OCI-LY3 (cell line): Measurements from ENCODE around the gene GDPD2.
A peak's percentile ranks its signal among the peaks of the same experiment; 100 is the strongest.

Source experiments
- H2AFZ ChIP-seq: fragments of 200-600, 300-600 bp; shearing (Covaris generic); 2 replicates; pipeline ENCODE4 v1.6.0; 2014; ENCODE audit warnings: antibody characterized with exemption, low read depth, low read length
- H3K27ac ChIP-seq: fragments of 200-600, 300-600 bp; sonication (generic); 2 replicates; pipeline ENCODE4 v1.5.1; 2014; ENCODE audit warnings: mild to moderate bottlenecking, low read length, moderate library complexity, mixed read lengths
- H3K27me3 ChIP-seq: fragments of 200-600, 300-600 bp; sonication (generic); 2 replicates; pipeline ENCODE4 v1.6.1; 2014; ENCODE audit warnings: low read depth, low read length, mixed read lengths
- H3K36me3 ChIP-seq: fragments of 200-600, 300-600 bp; sonication (generic); replicated peaks from 2 replicates; pipeline ENCODE3; 2014; ENCODE audit warnings: low read depth, low read length, mixed read lengths
- H3K4me1 ChIP-seq: fragments of 300-600, 200-600 bp; sonication (generic); 2 replicates; pipeline ENCODE4 v1.6.1; 2014; ENCODE audit warnings: low read length, mixed read lengths
- H3K4me2 ChIP-seq: fragments of 200-600, 300-600 bp; sonication (generic); 2 replicates; pipeline ENCODE4 v1.6.1; 2014; ENCODE audit warnings: low read length, mixed read lengths
- H3K4me3 ChIP-seq: fragments of 300-600, 200-600 bp; sonication (generic); 2 replicates; pipeline ENCODE4 v1.5.1; 2014; ENCODE audit warnings: antibody characterized with exemption, mild to moderate bottlenecking, low read length, moderate library complexity
- H3K79me2 ChIP-seq: fragments of 300-600, 200-600 bp; shearing (Covaris generic); 2 replicates; pipeline ENCODE4 v1.6.1; 2014; ENCODE audit warnings: mild to moderate bottlenecking, low read length, mixed read lengths
- H3K9ac ChIP-seq: fragments of 300-600, 200-600 bp; shearing (Covaris generic); 2 replicates; pipeline ENCODE4 v1.6.0; 2014; ENCODE audit warnings: mild to moderate bottlenecking, low read length, moderate library complexity
- H3K9me3 ChIP-seq: fragments of 200-600, 300-600 bp; shearing (Covaris generic); 2 replicates; pipeline ENCODE4 v1.6.1; 2014; ENCODE audit warnings: low read length, mixed read lengths; ENCODE audit not compliant: insufficient read depth
- H4K20me1 ChIP-seq: fragments of 200-600, 300-600 bp; sonication (generic); 2 replicates; pipeline ENCODE4 v1.6.1; 2016; ENCODE audit warnings: low read length, mixed read lengths; ENCODE audit not compliant: insufficient read depth
- EZH2phosphoT487 ChIP-seq: fragments of 200-600 bp; shearing (Covaris generic); IDR thresholded peaks from 2 replicates; pipeline ENCODE4 v1.6.1; 2018; ENCODE audit warnings: antibody characterized with exemption, mixed run types, low read depth
- TF ChIP-seq, protein P1 (sequence below): fragments of 200-600, 300-600 bp; sonication (generic); IDR thresholded peaks from 2 replicates; pipeline ENCODE4 v1.5.1; 2014; ENCODE audit warnings: antibody characterized with exemption, low read length, low read depth

The GDPD2 gene

DNA sequence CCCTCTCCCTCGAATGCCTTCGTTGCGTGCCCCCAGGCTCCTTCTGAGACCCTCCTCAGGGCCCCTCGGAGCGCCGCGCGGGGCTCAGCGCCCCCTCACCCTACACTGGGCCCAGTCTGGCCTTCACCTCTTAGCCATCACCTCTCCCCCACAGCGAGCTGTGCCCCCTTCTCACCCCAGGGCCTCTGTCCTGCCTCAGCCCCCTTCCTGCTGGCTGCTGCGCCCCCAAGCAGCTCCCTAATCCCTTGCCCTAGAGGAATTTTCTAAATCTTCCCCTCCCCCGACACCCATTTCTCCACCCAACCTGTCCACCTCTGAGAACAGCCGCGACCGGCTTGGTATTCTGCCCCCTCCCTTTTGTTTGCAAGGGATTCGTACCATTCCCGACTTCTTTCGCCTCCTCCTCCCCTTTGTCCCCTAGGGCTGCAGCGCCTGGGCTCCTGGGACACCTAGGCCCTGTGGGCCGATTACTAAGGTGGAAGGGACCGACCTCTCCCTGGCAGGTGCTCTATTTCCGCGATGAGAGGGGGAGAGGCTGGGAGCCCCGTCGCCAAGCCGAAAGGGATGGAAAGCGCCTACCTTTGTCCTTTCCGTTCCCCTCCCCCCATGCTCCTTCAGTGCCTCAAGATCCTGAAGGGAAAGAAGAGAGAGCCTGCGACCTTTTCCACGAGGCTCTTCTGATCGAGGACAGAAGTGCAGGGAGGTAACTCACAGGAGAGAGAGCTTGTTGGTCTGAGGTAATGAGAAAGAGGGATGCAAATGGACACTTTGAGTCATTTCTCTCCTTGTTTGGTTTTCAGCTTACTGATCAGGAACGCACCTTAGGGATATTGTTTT, 32.5 kb downstream of the GDPD2 start:
- H3K27ac ChIP-seq: peak overlapping the region; percentile 65

DNA sequence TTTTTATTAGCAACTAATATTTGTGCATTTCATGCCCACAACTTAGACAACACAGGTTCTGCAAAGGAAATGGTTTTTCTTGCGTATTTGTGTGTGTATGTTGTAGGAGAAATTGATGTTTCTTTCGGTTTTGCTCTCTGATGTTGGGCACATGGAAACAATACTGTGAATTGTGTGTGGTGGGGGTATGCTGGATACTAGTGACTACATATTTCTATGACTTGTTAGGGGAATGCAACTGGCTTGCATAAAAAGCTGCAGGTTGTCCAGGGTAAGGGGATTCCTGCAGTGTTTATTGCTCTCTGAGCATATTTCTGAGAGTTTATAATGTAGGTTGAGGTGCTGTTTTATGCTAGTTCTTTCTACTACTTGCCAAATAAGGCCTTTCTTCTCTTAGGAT, 33.1 kb downstream of the GDPD2 start:
- peaks cover 33% of the 10 kb centered on the region for H3K4me1 ChIP-seq
- peaks cover 5% of the 10 kb centered on the region for H3K36me3 ChIP-seq
- peak overlapping the region; percentile 87 for H3K4me3 ChIP-seq
- peak overlapping the region; percentile 99 for H3K4me2 ChIP-seq
- no peaks in the 10 kb centered on the region for H3K9me3 ChIP-seq
- H3K79me2 ChIP-seq: no peaks in the 10 kb centered on the region
- no peak overlapping the region for H2AFZ ChIP-seq
- no peaks in the 10 kb centered on the region for H3K27me3 ChIP-seq
- H4K20me1 ChIP-seq: peaks cover 9% of the 10 kb centered on the region; the same call in 1 of the 2 replicates
- peak overlapping the region; percentile 94; the same call in 1 of the 2 replicates for H3K9ac ChIP-seq
- no peak overlapping the region for H3K27ac ChIP-seq
- no peak for TF ChIP-seq EZH2phosphoT487
- TF ChIP-seq, protein P1, sequence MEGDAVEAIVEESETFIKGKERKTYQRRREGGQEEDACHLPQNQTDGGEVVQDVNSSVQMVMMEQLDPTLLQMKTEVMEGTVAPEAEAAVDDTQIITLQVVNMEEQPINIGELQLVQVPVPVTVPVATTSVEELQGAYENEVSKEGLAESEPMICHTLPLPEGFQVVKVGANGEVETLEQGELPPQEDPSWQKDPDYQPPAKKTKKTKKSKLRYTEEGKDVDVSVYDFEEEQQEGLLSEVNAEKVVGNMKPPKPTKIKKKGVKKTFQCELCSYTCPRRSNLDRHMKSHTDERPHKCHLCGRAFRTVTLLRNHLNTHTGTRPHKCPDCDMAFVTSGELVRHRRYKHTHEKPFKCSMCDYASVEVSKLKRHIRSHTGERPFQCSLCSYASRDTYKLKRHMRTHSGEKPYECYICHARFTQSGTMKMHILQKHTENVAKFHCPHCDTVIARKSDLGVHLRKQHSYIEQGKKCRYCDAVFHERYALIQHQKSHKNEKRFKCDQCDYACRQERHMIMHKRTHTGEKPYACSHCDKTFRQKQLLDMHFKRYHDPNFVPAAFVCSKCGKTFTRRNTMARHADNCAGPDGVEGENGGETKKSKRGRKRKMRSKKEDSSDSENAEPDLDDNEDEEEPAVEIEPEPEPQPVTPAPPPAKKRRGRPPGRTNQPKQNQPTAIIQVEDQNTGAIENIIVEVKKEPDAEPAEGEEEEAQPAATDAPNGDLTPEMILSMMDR: no peak

More for the DNA sequence above, 32.5 kb downstream of the GDPD2 start:
- H3K36me3 ChIP-seq: peaks cover 5% of the 10 kb centered on the region
- H2AFZ ChIP-seq: peak overlapping the region; percentile 49; the same call in 1 of the 2 replicates
- H3K79me2 ChIP-seq: no peaks in the 10 kb centered on the region
- peak overlapping the region; percentile 94 for H3K9ac ChIP-seq
- H3K4me2 ChIP-seq: peak overlapping the region; percentile 99
- H3K4me1 ChIP-seq: peaks cover 33% of the 10 kb centered on the region
- no peaks in the 10 kb centered on the region for H3K9me3 ChIP-seq
- H4K20me1 ChIP-seq: peaks cover 9% of the 10 kb centered on the region; the same call in 1 of the 2 replicates
- H3K4me3 ChIP-seq: peak overlapping the region; percentile 87
- H3K27me3 ChIP-seq: no peaks in the 10 kb centered on the region
- TF ChIP-seq, protein P1: no peak
- no peak for TF ChIP-seq EZH2phosphoT487

DNA sequence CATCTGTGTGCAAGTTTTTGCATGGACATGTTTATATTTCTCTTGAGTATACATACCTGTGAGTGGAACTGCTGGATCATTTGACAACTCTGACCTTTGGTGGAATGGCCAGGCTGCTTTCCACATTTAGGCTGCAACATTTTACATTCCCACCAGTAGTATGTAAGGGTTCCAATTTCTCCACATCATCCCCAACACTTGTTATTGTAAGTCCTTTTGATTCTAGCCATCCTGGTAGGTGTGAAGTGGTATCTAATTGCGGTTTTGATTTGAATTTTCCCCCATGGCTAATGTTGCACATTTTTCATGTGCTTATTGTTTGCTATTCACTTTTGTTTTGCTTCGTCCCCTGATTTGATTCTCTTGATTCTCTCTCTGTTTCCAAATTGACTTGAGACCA, 37.9 kb downstream of the GDPD2 start:
- Histone ChIP-seq H3K9ac (no peak overlapping the region), H3K36me3 (peaks cover 5% of the 10 kb centered on the region), H3K79me2 (no peaks in the 10 kb centered on the region), H3K27me3 (no peaks in the 10 kb centered on the region), H2AFZ (no peak overlapping the region), H3K27ac (no peak overlapping the region), H3K4me3 (no peak overlapping the region), H3K4me1 (peaks cover 10% of the 10 kb centered on the region), H4K20me1 (peaks cover 9% of the 10 kb centered on the region; the same call in 1 of the 2 replicates), H3K9me3 (no peaks in the 10 kb centered on the region), H3K4me2 (no peak overlapping the region)
- TF ChIP-seq EZH2phosphoT487: no peak
- TF ChIP-seq, protein P1: no peak

DNA sequence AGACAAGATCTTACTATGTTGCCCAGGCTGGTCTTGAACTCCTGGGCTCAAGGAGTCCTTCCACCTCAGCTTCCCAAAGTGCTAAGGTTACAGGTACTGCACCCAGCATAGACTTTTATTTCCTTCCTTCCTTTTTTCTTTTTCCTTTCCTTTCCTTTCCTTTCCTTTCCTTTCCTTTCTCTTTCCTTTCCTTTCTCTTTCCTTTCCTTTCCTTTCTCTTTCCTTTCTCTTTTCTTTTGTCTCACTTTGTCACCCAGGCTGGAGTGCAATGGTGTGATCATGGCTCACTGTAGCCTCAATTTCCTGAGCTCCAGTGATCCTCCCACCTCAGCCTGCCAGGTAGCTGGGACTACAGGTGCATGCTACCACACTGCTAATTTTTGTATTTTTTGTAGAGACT, 40.9 kb downstream of the GDPD2 start:
- Histone ChIP-seq H3K4me2 (no peak overlapping the region), H3K9ac (no peak overlapping the region), H3K27me3 (no peaks in the 10 kb centered on the region), H3K4me1 (no peaks in the 10 kb centered on the region), H2AFZ (no peak overlapping the region), H3K36me3 (no peaks in the 10 kb centered on the region), H3K4me3 (no peak overlapping the region), H3K27ac (no peak overlapping the region), H4K20me1 (no peaks in the 10 kb centered on the region), H3K79me2 (no peaks in the 10 kb centered on the region), H3K9me3 (no peaks in the 10 kb centered on the region)
- TF ChIP-seq, protein P1: no peak
- TF ChIP-seq EZH2phosphoT487: no peak
